HG03025 (cell line): ENCODE data around the gene PPP1R15B.

Experiments used
- ATAC-seq: cut with Tn5 transposase; IDR thresholded peaks from one replicate; pipeline ENCODE4 v1.9.1; 2021; ENCODE audit warnings: mild to moderate bottlenecking, moderate library complexity; ENCODE audit not compliant: unreplicated experiment, low FRiP score

PPP1R15B gene

DNA sequence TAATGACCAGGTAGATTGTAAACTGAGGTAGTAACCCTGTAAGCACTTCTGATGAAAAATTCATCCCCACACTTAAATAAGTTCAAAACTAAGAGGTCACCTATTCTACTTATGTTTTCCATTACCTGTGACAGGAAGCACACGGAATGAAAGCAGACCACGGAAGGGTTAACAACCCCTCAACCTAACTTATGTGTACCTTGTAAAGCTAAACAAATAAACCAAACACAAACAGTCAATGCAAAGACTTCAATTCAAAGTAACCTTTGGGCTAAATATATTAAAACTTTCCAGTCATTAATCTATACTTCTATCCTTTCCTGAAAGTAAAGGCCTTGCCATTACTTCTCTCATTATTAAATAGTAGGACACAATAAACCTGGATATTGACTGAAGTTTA, 7.0 kb downstream of the PPP1R15B start:
- ATAC-seq, result no peak

DNA sequence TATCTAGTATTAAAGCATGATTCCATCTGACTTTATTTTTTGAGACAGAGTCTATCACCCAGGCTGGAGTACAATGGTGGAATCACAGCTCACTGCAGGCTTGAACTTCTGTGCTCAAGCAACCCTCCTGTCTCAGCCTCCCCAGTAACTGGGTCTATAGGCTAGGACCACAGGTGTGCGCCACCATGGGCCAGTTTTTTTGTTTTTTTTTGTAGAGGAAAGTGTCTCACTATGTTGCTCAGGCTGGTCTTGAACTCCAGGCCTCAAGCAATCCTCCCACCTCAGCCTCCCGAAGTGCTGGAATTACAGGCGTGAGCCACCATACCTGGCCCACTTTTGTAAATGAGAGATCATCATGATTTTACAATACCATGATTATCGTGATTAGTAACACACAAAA, 9.2 kb downstream of the PPP1R15B start:
- no peak for ATAC-seq

DNA sequence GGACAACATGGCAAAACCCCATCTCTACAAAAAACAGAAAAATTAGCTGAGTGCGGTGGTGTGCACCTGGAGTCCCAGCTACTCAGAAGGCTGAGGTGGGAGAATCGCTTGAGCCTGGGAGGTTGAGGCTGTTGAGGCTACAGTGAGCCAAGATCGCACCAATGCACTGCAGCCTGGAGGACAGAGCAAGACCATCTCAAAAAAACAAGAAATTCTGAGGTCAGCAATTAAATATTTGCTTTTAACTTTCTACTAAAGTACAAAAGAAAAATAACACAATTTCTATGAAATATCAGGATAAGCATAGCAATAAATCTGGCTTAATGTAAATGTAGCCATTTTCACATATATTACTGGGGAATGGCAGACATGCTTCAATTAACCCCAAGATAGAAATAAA, 9.9 kb downstream of the PPP1R15B start:
- no peak for ATAC-seq

DNA sequence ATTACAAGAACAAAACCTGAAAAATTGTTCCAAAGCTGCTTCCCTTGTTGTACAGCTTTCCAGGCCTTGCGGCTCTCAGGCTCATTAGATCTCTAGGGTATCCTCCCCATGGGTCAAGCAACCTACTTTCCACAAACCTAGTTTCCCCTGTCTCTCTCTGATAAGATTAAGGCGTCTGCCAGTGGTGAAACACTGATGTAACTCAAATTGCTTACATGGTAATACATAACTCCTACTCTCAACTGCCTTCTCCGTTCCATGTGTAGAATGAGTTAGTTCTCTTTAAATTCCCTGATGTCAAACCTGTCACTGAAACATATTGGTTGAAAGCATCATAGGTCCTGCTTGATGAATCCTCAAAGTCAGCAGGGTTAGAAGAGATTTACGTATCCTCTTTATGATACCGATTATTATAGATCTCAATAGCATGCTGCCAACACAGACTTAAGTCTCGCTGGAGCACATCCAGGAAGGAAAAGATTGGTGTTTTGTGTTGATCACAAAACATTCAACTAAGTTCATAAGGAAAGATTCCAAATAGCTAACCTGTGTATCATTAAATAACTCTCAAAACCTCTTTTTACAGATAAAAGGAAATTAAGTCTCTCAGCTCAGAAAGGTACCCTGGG, 10.6 kb downstream of the PPP1R15B start:
- ATAC-seq, result no peak

GRCh38 chr1:204398197-204399125, 13.2 kb downstream of the PPP1R15B start:
- no peak for ATAC-seq

DNA sequence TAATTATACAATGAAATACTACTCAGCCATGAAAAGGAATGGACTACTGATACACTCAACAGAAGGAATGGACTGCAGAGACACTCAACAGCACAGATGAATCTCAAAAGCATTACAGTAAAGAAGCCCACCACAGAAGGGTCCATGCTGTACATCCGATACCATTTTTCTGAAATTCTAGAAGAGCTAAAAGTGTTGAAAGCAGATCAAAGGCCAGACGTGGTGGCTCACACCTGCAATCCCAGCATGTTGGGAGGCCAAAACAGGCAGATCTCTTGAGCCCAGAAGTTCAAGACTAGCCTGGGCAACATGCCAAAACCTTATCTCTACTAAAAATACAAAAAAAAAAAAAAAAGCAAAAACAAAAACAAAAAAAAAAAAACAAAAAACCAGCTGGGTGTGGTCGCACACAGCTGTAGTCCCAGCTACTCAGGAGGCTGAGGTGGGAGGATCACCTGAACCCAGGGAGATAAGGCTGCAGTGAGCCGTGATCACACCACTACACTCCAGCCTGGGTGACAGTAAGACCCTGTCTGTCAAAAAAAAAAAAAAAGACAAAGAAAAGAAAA, 15.5 kb downstream of the PPP1R15B start:
- no peak for ATAC-seq

GRCh38 chr1:204391629-204392028, 20.0 kb downstream of the PPP1R15B start:
- ATAC-seq, result no peak

DNA sequence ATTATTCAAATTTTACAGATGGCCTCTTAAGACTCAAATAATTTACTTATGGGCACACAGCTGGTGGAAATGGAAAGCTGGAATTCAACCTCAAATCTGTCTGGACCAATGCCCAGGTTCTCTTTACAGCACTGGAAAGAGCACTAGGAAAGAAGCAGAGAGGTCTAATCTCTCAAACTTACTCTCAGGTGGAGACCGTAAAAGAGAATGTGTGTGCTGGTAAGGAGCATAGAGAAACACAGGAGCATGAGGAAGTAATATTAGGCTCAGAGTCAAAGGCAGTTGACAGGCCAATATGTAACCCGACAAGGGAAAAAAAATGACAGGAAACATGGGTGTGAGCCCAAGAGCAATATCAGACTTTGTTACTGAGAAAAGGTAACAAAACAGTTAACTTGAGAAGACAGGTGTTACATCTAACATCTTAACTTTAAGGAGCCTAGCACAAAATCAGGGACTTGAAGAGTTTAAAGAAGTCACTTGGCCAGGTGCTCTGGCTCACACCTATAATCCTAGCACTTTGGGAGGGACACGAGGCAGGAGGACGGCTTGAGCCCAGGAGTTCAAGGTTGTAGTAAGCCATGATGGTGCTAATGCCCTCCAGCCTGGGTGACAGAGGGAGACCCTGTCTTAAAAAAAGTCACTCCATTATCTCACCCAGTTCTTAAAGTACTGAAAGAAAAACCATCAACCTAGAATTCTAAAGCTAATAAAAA, 20.7 kb downstream of the PPP1R15B start:
- ATAC-seq, result no peak

DNA sequence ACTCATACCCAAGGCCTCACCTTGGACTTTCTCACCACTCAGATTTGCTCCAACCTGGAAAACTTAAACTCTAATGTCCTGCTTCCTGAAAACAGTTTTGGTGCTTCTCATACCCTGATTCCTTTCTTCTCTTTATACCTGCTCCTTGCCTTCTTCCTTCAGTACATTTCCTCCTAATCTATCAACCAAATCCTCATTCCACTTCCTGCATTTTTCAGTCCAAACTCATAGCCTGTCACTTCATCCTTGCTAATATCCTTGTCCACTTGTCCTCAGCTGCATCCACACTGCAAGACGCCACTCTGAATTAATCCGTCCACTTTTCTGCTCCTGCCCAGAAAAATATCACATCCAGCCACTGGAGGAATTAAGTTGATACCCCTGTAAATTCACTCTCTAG, 25.9 kb downstream of the PPP1R15B start:
- ATAC-seq, result no peak

DNA sequence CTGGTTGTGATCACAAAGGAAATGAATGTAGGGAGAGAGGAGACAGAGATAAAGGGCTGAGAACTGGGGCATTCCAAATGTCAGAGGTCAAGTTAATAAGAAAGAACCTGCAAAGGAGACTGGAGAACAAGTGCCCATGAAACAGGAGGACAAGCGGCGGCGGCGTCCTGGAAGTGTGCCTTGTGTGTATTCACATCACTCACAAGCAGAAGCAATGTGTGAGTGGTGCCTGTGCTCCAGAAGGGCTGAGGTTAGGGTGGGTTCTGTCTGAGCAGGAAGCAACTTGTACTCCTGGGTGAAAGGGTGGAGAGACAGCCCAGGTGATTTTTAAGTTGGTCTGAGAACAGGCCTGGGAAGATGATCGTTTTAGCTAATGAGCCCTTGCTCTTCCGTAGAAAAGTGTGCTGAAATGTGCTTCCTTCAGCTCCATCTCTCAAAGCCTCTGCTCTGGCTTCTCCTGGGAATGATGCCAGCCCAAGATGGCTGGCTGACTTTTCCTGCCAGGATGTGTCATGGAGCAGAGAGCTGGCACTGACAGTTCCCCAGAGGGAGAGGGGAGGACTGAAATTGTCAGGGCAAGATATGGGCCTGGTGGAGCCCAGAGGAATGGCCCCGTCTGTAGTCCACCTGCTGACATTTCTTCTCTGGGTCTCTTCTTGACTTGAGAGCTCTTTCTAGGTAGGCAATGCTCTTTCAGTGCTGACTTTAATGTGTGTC, 26.8 kb downstream of the PPP1R15B start:
- ATAC-seq, result no peak

DNA sequence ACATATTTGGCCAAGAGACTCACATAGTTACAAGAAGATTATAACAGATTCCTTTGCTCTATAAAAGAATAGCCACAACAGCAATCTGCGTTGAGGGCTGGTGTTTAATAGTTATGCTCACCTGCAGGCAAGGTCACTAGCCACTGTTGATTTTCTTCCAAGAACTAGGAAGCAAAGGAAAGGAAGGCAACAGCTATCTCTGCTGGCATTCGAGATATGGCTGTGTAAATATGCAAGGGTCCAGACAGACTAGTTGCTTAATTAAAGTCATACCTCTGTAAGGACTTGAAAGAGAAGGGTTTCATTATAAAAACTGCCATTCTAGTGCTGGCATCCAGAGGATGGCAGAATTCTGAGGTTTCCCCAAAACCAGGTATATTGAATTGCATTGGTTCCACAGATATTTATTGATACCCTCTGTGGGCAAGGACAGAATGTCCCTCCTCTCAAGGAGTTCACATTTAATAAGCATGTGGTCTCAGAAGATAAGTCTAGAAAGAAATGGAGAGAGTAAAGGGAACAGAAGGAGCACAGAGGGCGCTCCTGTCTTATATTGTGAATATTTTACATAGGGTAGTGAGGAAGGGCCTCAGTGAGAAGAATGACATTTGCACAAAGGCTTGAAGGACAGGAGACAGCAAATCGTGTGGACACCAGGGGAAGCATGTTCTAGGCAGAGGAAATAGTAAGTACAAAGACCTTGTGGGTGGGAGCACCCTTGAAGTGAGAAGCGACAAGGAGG, 28.3 kb downstream of the PPP1R15B start:
- no peak for ATAC-seq

- ATAC-seq, result no peak
These were observed 28.9 kb downstream of the PPP1R15B start for GRCh38 chr1:204382714-204383083.

GRCh38 chr1:204380293-204380831, 31.3 kb downstream of the PPP1R15B start:
- no peak for ATAC-seq

GRCh38 chr1:204377800-204378668, 33.6 kb downstream of the PPP1R15B start:
- ATAC-seq, result no peak

DNA sequence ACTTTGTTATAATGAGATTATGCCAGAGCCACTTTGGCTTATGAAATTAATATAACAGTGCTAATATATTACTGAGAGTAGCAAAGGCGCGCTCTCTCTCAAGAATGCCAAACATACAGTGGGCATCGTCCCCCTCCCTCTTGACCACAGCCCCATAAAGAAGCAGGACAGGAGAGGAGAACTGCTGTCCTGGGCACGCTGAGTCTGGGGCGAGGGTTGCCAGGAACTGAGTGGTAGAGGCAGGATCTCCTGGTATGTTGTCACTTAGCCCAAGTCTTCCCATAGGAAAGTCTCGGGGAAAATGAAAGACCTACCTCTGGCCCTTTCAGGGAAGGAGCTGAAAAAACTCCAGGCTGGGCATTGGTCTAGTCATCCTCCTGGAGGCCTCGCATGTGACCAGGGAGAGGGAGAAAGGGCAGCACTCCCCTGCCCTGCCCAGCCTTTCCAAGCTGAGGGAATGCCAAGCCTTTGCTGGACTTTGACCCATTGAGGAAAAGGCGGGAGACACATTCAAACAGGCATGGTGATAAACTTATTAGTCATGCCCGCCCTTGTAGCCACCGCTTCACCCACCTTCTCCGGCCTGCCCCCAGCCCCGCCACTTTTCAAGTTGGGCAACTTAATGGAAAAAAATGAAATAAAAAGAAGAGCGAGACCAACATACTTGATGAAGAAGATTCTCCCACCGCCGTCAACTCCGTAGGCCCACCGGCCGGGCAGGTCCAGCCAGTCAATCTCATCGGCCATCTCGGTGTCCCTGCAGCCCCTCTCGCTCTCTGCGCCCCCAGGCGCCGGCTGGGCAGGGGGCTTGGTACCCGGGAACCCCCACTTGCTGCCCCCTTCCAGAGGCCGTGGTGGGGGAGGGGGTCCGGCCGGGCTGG, 34.5 kb downstream of the PPP1R15B start:
- ATAC-seq, result no peak

DNA sequence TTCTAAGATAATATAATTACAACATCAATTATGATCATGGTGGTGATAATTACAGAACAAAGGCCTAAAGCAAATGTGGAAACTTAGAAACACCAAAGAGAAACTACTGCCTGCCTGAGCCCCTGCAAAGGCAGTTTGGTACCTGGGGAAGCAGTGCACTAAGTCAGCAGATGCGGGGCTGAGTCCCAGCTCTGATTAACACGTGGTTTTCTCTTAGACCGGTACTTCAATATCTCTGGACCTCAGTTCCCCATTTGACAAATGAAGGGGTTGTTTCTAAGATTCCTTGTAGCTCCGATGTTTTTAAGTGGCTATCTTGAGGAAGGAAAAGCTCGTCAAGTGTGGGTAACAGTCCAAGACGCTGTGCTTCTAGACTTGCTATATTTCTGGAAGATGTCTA, 35.2 kb downstream of the PPP1R15B start:
- ATAC-seq, result no peak

DNA sequence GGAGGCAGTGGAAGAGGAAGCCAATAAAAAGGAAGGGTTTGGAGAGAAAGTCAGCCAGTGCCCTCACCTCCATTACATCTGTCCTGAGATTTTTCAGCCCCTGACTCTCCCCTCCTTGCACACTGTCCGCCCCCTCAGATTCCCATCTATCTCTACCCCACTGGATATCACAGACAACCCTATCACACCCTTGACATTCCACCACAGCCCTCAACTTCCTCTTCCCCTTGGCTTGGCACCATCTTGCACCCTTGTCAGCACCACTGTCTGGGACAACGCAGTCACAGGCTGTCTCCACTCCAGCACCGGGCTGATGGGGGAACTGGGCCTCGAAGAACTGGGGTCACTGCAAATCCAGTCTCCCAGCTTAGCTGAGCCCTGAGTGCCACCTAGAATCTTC, 37.7 kb downstream of the PPP1R15B start:
- ATAC-seq, result no peak

DNA sequence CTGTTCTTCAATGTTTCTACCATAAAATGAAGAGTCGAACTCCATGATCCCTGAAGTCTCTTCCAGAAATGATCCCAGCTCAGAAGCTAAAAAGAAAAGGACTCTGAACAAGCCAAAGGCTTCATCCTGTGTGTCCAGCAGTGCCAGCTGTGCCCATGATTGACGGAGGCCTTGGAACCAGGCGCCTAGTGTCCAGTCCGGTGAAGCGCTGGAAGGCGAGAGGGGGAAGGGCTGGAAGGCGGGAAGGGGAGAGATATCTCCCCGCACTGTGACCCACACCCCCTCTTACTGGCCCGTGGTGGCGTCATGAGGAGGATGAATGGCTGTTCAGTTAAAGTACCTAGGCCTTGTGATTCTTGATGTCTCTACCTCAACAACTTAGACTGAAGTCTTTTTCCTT, 41.4 kb downstream of the PPP1R15B start:
- no peak for ATAC-seq
